ENCODE results near the gene NPC1L1.
"Not testable (repeated sequence)": the region's sequence is repeated elsewhere in the genome, so short reads cannot be mapped to it uniquely, and the experiment has no call there.

NPC1L1 gene

GRCh38 chr7:44565795-44566559 lies 24.8 kb upstream of the NPC1L1 start:
- no peak for DNase-seq (ENCODE audit: low spot score)

- peak; percentile 74 for DNase-seq (ENCODE audit: low spot score)
These were observed 24.1 kb upstream of the NPC1L1 start for GRCh38 chr7:44565097-44565794.

- DNase-seq (ENCODE audit: low spot score): no peak
These were observed 23.5 kb upstream of the NPC1L1 start for GRCh38 chr7:44564606-44565005.

- DNase-seq (ENCODE audit: low spot score): no peak
These were observed 22.1 kb upstream of the NPC1L1 start for GRCh38 chr7:44563171-44563679.

- DNase-seq (ENCODE audit: low spot score): not testable (repeated sequence)
These were observed 21.5 kb upstream of the NPC1L1 start for GRCh38 chr7:44562622-44562962.

GRCh38 chr7:44561962-44562621 lies 21.0 kb upstream of the NPC1L1 start:
- DNase-seq (ENCODE audit: low spot score): no peak

GRCh38 chr7:44561481-44561880 lies 20.4 kb upstream of the NPC1L1 start:
- DNase-seq (ENCODE audit: low spot score): no peak

- no peak for DNase-seq (ENCODE audit: low spot score)
These were observed 18.4 kb upstream of the NPC1L1 start for GRCh38 chr7:44559485-44559884.

GRCh38 chr7:44557485-44557884 lies 16.4 kb upstream of the NPC1L1 start:
- DNase-seq (ENCODE audit: low spot score): no peak

- no peak for DNase-seq (ENCODE audit: low spot score)
These were observed 14.2 kb upstream of the NPC1L1 start for GRCh38 chr7:44555350-44555749.

- not testable (repeated sequence) for DNase-seq (ENCODE audit: low spot score)
These were observed 11.4 kb upstream of the NPC1L1 start for GRCh38 chr7:44552473-44553005.

GRCh38 chr7:44549457-44549856 lies 8.3 kb upstream of the NPC1L1 start:
- no peak for DNase-seq (ENCODE audit: low spot score)

- DNase-seq (ENCODE audit: low spot score): no peak
These were observed 7.8 kb upstream of the NPC1L1 start for GRCh38 chr7:44548893-44549292.

GRCh38 chr7:44547536-44548231 lies 6.6 kb upstream of the NPC1L1 start:
- no peak for DNase-seq (ENCODE audit: low spot score)

GRCh38 chr7:44541876-44542610 lies 913 bp upstream of the NPC1L1 start:
- DNase-seq (ENCODE audit: low spot score): no peak

GRCh38 chr7:44540592-44541027 lies 520 bp downstream of the NPC1L1 start:
- no peak for DNase-seq (ENCODE audit: low spot score)

- DNase-seq (ENCODE audit: low spot score): no peak
These were observed 1.2 kb downstream of the NPC1L1 start for GRCh38 chr7:44539669-44540506.

- DNase-seq (ENCODE audit: low spot score): no peak
These were observed 2.1 kb downstream of the NPC1L1 start for GRCh38 chr7:44538798-44539668.

- no peak for DNase-seq (ENCODE audit: low spot score)
These were observed 2.9 kb downstream of the NPC1L1 start for GRCh38 chr7:44538093-44538797.

Data from AG08396 (cell line).